H9 (cell line): ENCODE data around the gene ETFB. TPM values are rescaled to one million over a fixed set of nuclear protein-coding genes. Genes with fewer than 3 reads are reported as not detected.

Source experiments
- DNase-seq: peaks from one replicate; pipeline ENCODE4 v3.0.0-alpha.2; 2017
- H2AFZ ChIP-seq: one replicate; pipeline ENCODE4 v1.6.1; 2013; ENCODE audit warnings: mild to moderate bottlenecking, low read length, control low read depth, moderate library complexity
- H2AK5ac ChIP-seq: 2 replicates; pipeline ENCODE4 v1.6.1; 2013; ENCODE audit warnings: low read length, control low read depth, mixed read lengths; ENCODE audit not compliant: insufficient read length
- H2BK120ac ChIP-seq: one replicate; pipeline ENCODE4 v1.6.1; 2013; ENCODE audit warnings: low read depth, mild to moderate bottlenecking, low read length, control low read depth, inconsistent platforms; ENCODE audit not compliant: poor library complexity, severe bottlenecking
- H2BK12ac ChIP-seq: 2 replicates; pipeline ENCODE4 v1.6.1; 2013; ENCODE audit warnings: low read length, control low read depth, mixed read lengths, low read depth; ENCODE audit not compliant: insufficient read length
- H2BK15ac ChIP-seq: 2 replicates; pipeline ENCODE4 v1.6.1; 2013; ENCODE audit warnings: low read depth, low read length, control low read depth
- H2BK20ac ChIP-seq: one replicate; pipeline ENCODE4 v1.6.1; 2013; ENCODE audit warnings: low read depth, mild to moderate bottlenecking, low read length, control low read depth, inconsistent platforms; ENCODE audit not compliant: poor library complexity, severe bottlenecking
- H2BK5ac ChIP-seq: 2 replicates; pipeline ENCODE4 v1.6.1; 2013; ENCODE audit warnings: low read length, control low read depth, mixed read lengths; ENCODE audit not compliant: insufficient read length
- H3K14ac ChIP-seq: 2 replicates; pipeline ENCODE4 v1.6.1; 2013; ENCODE audit warnings: low read length, control low read depth; ENCODE audit not compliant: insufficient read depth
- H3K18ac ChIP-seq: 2 replicates; pipeline ENCODE4 v1.6.1; 2013; ENCODE audit warnings: low read depth, mild to moderate bottlenecking, mixed read lengths, low read length, control low read depth; ENCODE audit not compliant: insufficient read length
- H3K23ac ChIP-seq: 2 replicates; pipeline ENCODE4 v1.6.1; 2013; ENCODE audit warnings: low read length, control low read depth, mixed read lengths, low read depth; ENCODE audit not compliant: insufficient read length
- H3K23me2 ChIP-seq: 2 replicates; pipeline ENCODE4 v1.6.1; 2013; ENCODE audit warnings: low read depth, mild to moderate bottlenecking, mixed read lengths, low read length, control low read depth; ENCODE audit not compliant: insufficient read length, poor library complexity, severe bottlenecking
- H3K27ac ChIP-seq: 2 replicates; pipeline ENCODE4 v1.5.1; 2013; ENCODE audit warnings: low read length, control low read depth, mixed read lengths, low read depth; ENCODE audit not compliant: insufficient read length
- H3K27me3 ChIP-seq: 2 replicates; pipeline ENCODE4 v1.6.1; 2013; ENCODE audit warnings: low read length, control low read depth, inconsistent platforms; ENCODE audit not compliant: insufficient read depth
- H3K4ac ChIP-seq: 2 replicates; pipeline ENCODE4 v1.6.1; 2013; ENCODE audit warnings: low read depth, mild to moderate bottlenecking, control low read depth, inconsistent platforms, low read length, moderate library complexity
- H3K4me1 ChIP-seq: 2 replicates; pipeline ENCODE4 v1.6.1; 2013; ENCODE audit warnings: low read length, control low read depth, inconsistent platforms; ENCODE audit not compliant: insufficient read depth
- H3K4me2 ChIP-seq: 2 replicates; pipeline ENCODE4 v1.6.1; 2013; ENCODE audit warnings: low read length, control low read depth, mixed read lengths; ENCODE audit not compliant: insufficient read length, insufficient read depth
- H3K56ac ChIP-seq: 2 replicates; pipeline ENCODE4 v1.6.1; 2013; ENCODE audit warnings: low read depth, mild to moderate bottlenecking, mixed read lengths, low read length, control low read depth; ENCODE audit not compliant: insufficient read length
- H3K79me1 ChIP-seq: 2 replicates; pipeline ENCODE4 v1.6.1; 2013; ENCODE audit warnings: low read depth, mild to moderate bottlenecking, moderate library complexity, low read length, control low read depth, inconsistent platforms; ENCODE audit not compliant: insufficient read depth, poor library complexity, severe bottlenecking
- H3K79me2 ChIP-seq: 2 replicates; pipeline ENCODE4 v1.6.1; 2013; ENCODE audit warnings: low read length, control low read depth, inconsistent platforms; ENCODE audit not compliant: insufficient read depth
- H3K9ac ChIP-seq: 2 replicates; pipeline ENCODE4 v1.6.1; 2013; ENCODE audit warnings: low read length, control low read depth, mixed read lengths; ENCODE audit not compliant: insufficient read length; ENCODE audit errors: extremely low read depth
- H3K9me3 ChIP-seq: one replicate; pipeline ENCODE4 v1.6.1; 2013; ENCODE audit warnings: low read depth, low read length, inconsistent platforms; ENCODE audit not compliant: control insufficient read depth
- H3T11ph ChIP-seq: one replicate; pipeline ENCODE4 v1.6.1; 2013; ENCODE audit warnings: mild to moderate bottlenecking, low read length, control low read depth, inconsistent platforms
- H4K20me1 ChIP-seq: one replicate; pipeline ENCODE4 v1.6.1; 2013; ENCODE audit not compliant: control insufficient read depth, insufficient read length, insufficient read depth
- H4K5ac ChIP-seq: 2 replicates; pipeline ENCODE4 v1.6.1; 2013; ENCODE audit warnings: low read depth, mild to moderate bottlenecking, mixed read lengths, low read length, control low read depth; ENCODE audit not compliant: insufficient read length
- H4K8ac ChIP-seq: replicated peaks from 2 replicates; pipeline ENCODE4 v1.6.1; 2013; ENCODE audit warnings: low read length, control low read depth, mixed read lengths, low read depth; ENCODE audit not compliant: insufficient read length
- H4K91ac ChIP-seq: 2 replicates; pipeline ENCODE4 v1.6.1; 2013; ENCODE audit warnings: low read depth, mild to moderate bottlenecking, moderate library complexity, mixed read lengths, low read length, control low read depth; ENCODE audit not compliant: insufficient read length
- H3K27ac Mint-ChIP-seq, 3 experiments: 2 replicates in 2 of 3; 3 replicates in 1 of 3; pipeline ENCODE4 v1.8.0; 2020 to 2021; ENCODE audit warnings: mixed read lengths in 3 of 3, mild to moderate bottlenecking in 1 of 3, moderate library complexity in 1 of 3
- H3K27me3 Mint-ChIP-seq: 2 replicates; pipeline ENCODE4 v1.8.0; 2021; ENCODE audit warnings: low read depth, mild to moderate bottlenecking, moderate library complexity, mixed read lengths
- H3K36me3 Mint-ChIP-seq, 3 experiments: 2 replicates in 2 of 3; 3 replicates in 1 of 3; pipeline ENCODE4 v1.8.0; 2020 to 2021; ENCODE audit warnings: low read depth in 3 of 3, mixed read lengths in 3 of 3; ENCODE audit not compliant: insufficient read depth in 1 of 3
- H3K4me1 Mint-ChIP-seq, 2 experiments: 2 replicates each; pipeline ENCODE4 v1.8.0; 2020; ENCODE audit warnings: mixed read lengths in 2 of 2
- H3K4me3 Mint-ChIP-seq, 2 experiments: 2 replicates in 1 of 2; 3 replicates in 1 of 2; pipeline ENCODE4 v1.8.0; 2020 to 2021; ENCODE audit warnings: mild to moderate bottlenecking in 2 of 2, mixed read lengths in 2 of 2, moderate library complexity in 1 of 2
- H3K9me3 Mint-ChIP-seq, 2 experiments: 2 replicates in 1 of 2; 3 replicates in 1 of 2; pipeline ENCODE4 v1.8.0; 2020; ENCODE audit warnings: mild to moderate bottlenecking in 2 of 2, mixed read lengths in 2 of 2, moderate library complexity in 1 of 2
- CTCF ChIP-seq: fragments of 200-600 bp; sonication (generic); conservative IDR thresholded peaks from 3 replicates; pipeline ENCODE4 v1.8.0; 2021; ENCODE audit warnings: antibody characterized with exemption, mild to moderate bottlenecking
- WGBS: extraction: QIAGEN DNeasy Blood & Tissue Kit; methylation state at CpG from one replicate; pipeline ENCODE4 v1.1.7; 2013; ENCODE audit warnings: missing lambda C conversion rate, low lambda C conversion rate, mixed read lengths; ENCODE audit not compliant: insufficient read length; ENCODE audit errors: extremely low coverage; 5-methylcytosine and 5-hydroxymethylcytosine counted together
- total RNA-seq: library from RNA; stranded (reverse); gene quantifications from 2 replicates; pipeline ENCODE4 v1.2.1, GENCODE V29; 2021

Gene ETFB
- total RNA-seq, 1 experiment from 2014 or later = 49.4 TPM

DNA sequence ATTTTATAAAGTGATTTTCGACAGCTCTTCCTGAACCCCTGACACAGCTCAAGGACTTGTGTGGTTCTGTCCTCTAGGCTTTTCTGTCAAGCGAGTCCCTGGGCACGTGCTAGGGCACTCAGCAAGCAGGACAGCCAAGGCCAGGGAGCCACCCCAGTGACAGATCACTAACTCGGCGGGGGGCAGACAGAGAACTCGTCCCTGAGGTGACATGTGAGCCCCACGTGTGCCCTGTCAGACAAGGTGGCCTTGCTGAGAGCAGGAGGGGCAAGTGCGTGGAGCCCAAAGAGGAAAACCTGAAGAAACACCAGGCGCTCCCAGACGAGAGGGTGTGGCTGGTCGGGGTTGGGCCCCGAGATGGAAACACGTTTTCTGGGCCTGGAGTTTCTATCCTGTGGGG, 4.9 kb downstream of the ETFB start:
- Histone ChIP-seq H3K79me2 (no peaks in the 10 kb centered on the region), H3K4me2 (no peak overlapping the region), H3K27me3 (no peaks in the 10 kb centered on the region), H2BK5ac (no peak overlapping the region), H3K14ac (no peak overlapping the region), H4K20me1 (no peaks in the 10 kb centered on the region), H2BK15ac (no peak overlapping the region), H4K5ac (no peak overlapping the region), H3K4me1 (no peaks in the 10 kb centered on the region), H2BK120ac (no peak overlapping the region), H2AFZ (no peak overlapping the region), H3K27ac (no peak overlapping the region), H4K91ac (no peak overlapping the region), H3K23me2 (peaks cover 8% of the 10 kb centered on the region), H2BK20ac (no peak overlapping the region), H2AK5ac (no peak overlapping the region), H3K9me3 (no peaks in the 10 kb centered on the region), H4K8ac (no peak overlapping the region), H3K56ac (no peak overlapping the region), H3T11ph (no peak overlapping the region), H2BK12ac (no peak overlapping the region), H3K9ac (no peak overlapping the region), H3K79me1 (no peaks in the 10 kb centered on the region), H3K18ac (no peak overlapping the region), H3K23ac (no peak overlapping the region), H3K4ac (no peak overlapping the region)
- Mint-ChIP-seq H3K27me3 (no peaks in the 10 kb centered on the region), H3K4me1 (peaks cover 27 to 29% of the 10 kb centered on the region in 2 experiments), H3K36me3 (no peaks in the 10 kb centered on the region), H3K9me3 (no peaks in the 10 kb centered on the region), H3K4me3 (no peak overlapping the region), H3K27ac (no peak overlapping the region)
- no peak for DNase-seq
- no peak for TF ChIP-seq CTCF
- WGBS = no CpG with 5 or more reads among the region's 13 CpGs
